Fibroblast of lung (primary cell): ENCODE measurements around the gene OBSCN. TPM values are rescaled to one million over a fixed set of nuclear protein-coding genes. Genes with fewer than 3 reads are reported as not detected.

Source experiments
- DNase-seq, 2 donors: peaks; one replicate each; pipeline versions ENCODE4 v3.0.0 to v3.0.0-alpha.2; 2010; ENCODE audit warnings: low read depth in 2 of 2
- H2AFZ ChIP-seq: 2 replicates; pipeline ENCODE4 v1.5.1; 2012; ENCODE audit warnings: low read length, control low read depth, inconsistent platforms
- H3K27ac ChIP-seq: 2 replicates; pipeline ENCODE4 v1.5.1; 2011; ENCODE audit warnings: low read length, control low read depth; ENCODE audit not compliant: insufficient read depth
- H3K27me3 ChIP-seq: 2 replicates; pipeline ENCODE4 v1.5.1; 2011; ENCODE audit warnings: mild to moderate bottlenecking, low read length; ENCODE audit not compliant: control insufficient read depth, insufficient read depth
- H3K36me3 ChIP-seq: 2 replicates; pipeline ENCODE4 v1.5.1; 2011; ENCODE audit warnings: low read length; ENCODE audit not compliant: control insufficient read depth, insufficient read depth
- H3K4me1 ChIP-seq: 2 replicates; pipeline ENCODE4 v1.5.1; 2011; ENCODE audit warnings: low read length; ENCODE audit not compliant: control insufficient read depth, insufficient read depth; ENCODE audit errors: extremely low read depth
- H3K4me2 ChIP-seq: 2 replicates; pipeline ENCODE4 v1.5.1; 2011; ENCODE audit warnings: low read length, control low read depth; ENCODE audit not compliant: insufficient read depth; ENCODE audit errors: extremely low read depth
- H3K4me3 ChIP-seq, 4 experiments: fragments of 200-600 bp in 1 of 4; sonication (generic) in 1 of 4; replicated peaks in 1 of 4; 2 replicates each; pipeline ENCODE4 v1.5.1; 2011 to 2016; ENCODE audit warnings: low read length in 4 of 4, low read depth in 3 of 4, mild to moderate bottlenecking in 3 of 4, control low read depth in 2 of 4, inconsistent platforms in 1 of 4, mixed read lengths in 1 of 4; ENCODE audit not compliant: insufficient read depth in 1 of 4; ENCODE audit errors: control extremely low read depth in 1 of 4
- H3K79me2 ChIP-seq: 2 replicates; pipeline ENCODE4 v1.5.1; 2012; ENCODE audit warnings: mild to moderate bottlenecking, low read length, inconsistent platforms; ENCODE audit not compliant: control insufficient read depth, insufficient read depth
- H3K9ac ChIP-seq: 2 replicates; pipeline ENCODE4 v1.5.1; 2011; ENCODE audit warnings: mild to moderate bottlenecking, low read length, control low read depth; ENCODE audit not compliant: insufficient read depth
- H3K9me3 ChIP-seq: 2 replicates; pipeline ENCODE4 v1.5.1; 2012; ENCODE audit warnings: low read depth, low read length; ENCODE audit not compliant: control insufficient read depth, insufficient read depth
- H4K20me1 ChIP-seq: 2 replicates; pipeline ENCODE4 v1.5.1; 2011; ENCODE audit warnings: low read length; ENCODE audit not compliant: control insufficient read depth, insufficient read depth; ENCODE audit errors: extremely low read depth
- EZH2 ChIP-seq: IDR thresholded peaks from 2 replicates; pipeline ENCODE4 v1.5.1; 2012; ENCODE audit warnings: low read length, control low read depth, mild to moderate bottlenecking; ENCODE audit errors: missing control alignments
- polyA plus RNA-seq, 2 donors: library from polyadenylated mRNA; depleted of rRNA in 1 of 2; stranded (reverse) in 1 of 2; unstranded in 1 of 2; fragments of >200 nt; gene quantifications; 2 replicates each; pipeline ENCODE4 v1.2.1, GENCODE V29; 2011 to 2012; ENCODE audit warnings: missing spikeins in 1 of 2
- total RNA-seq: library from RNA; depleted of rRNA; stranded (reverse); fragments of >200 nt; gene quantifications from 2 replicates; pipeline ENCODE4 v1.2.1, GENCODE V29; 2014
- TF ChIP-seq, protein P1 (sequence below), 2 donors: IDR thresholded peaks in 1 of 2; conservative IDR thresholded peaks in 1 of 2; 1 replicate in 1 of 2; 2 replicates in 1 of 2; pipeline ENCODE4 v1.5.1; 2011 to 2012; ENCODE audit warnings: low read length in 2 of 2, control low read depth in 1 of 2, inconsistent platforms in 1 of 2, low read depth in 1 of 2, mild to moderate bottlenecking in 1 of 2

OBSCN gene
- total and polyA plus RNA-seq, 2 donors (not counting 1 experiment from before 2014, with no cell fraction given): 0.87 to 16.8 TPM

DNA sequence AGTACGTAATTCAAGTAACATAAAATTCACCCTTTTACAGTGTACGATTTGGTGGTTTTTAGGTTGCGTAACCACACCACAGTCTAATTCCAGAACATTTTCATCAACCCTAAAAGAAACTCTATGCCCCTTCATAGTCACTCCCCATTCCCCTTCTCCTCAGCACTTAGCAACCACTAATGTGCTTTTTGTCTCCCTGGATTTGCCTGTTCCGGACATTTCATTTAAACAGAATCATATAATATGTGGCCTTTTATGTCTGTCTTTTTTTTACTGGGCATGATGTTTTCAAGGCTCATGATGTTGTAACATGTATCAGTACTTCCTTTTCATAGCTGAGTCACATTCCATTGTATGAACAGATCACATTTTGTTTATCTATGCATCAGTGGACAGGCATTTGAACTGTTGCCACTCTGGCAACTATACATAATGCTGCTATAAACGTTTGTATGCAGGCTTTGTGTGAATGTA, 20.8 kb downstream of the OBSCN start:
- Histone ChIP-seq H2AFZ (peak overlapping the region; percentile 29), H3K36me3 (no peaks in the 10 kb centered on the region), H3K27ac (peak overlapping the region; percentile 71), H3K9ac (no peak overlapping the region), H4K20me1 (no peaks in the 10 kb centered on the region), H3K9me3 (no peaks in the 10 kb centered on the region), H3K27me3 (no peaks in the 10 kb centered on the region), H3K4me1 (peaks cover 2% of the 10 kb centered on the region), H3K4me2 (no peak overlapping the region), H3K4me3 (no peak overlapping the region), H3K79me2 (no peaks in the 10 kb centered on the region)
- TF ChIP-seq, protein P1, sequence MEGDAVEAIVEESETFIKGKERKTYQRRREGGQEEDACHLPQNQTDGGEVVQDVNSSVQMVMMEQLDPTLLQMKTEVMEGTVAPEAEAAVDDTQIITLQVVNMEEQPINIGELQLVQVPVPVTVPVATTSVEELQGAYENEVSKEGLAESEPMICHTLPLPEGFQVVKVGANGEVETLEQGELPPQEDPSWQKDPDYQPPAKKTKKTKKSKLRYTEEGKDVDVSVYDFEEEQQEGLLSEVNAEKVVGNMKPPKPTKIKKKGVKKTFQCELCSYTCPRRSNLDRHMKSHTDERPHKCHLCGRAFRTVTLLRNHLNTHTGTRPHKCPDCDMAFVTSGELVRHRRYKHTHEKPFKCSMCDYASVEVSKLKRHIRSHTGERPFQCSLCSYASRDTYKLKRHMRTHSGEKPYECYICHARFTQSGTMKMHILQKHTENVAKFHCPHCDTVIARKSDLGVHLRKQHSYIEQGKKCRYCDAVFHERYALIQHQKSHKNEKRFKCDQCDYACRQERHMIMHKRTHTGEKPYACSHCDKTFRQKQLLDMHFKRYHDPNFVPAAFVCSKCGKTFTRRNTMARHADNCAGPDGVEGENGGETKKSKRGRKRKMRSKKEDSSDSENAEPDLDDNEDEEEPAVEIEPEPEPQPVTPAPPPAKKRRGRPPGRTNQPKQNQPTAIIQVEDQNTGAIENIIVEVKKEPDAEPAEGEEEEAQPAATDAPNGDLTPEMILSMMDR (conservative IDR thresholded peaks at IDR 0.05 in 1 of 2, IDR thresholded peaks at IDR 0.05 in 1 of 2; ENCODE audit: low read depth in 1 of 2, low read length in 2 of 2): no peak
- no peak for TF ChIP-seq EZH2
- DNase-seq: peak; percentile 84 to 94

DNA sequence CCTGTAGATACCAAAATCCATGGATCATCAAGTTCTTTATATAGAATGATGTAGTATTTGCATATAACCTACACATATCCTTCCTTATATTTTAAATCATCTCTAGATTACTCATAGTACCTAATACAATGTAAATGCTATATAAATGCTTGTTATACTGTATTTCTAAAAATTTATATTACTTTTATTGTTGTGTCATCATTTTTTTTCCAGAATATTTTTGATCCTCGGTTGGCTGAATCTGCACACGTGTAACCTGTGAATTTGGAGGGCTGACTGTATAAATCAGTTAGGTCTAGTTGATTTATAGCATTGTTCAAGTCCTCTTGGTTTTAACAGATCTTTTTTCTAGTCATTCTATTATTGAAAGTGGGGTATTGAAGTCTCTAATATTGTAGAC, 23.3 kb downstream of the OBSCN start:
- H2AFZ ChIP-seq: no peak overlapping the region
- no peaks in the 10 kb centered on the region for H4K20me1 ChIP-seq

GRCh38 chr1:228233136-228233535, 25.3 kb downstream of the OBSCN start:
- no peak overlapping the region for H3K9ac ChIP-seq
- TF ChIP-seq EZH2: no peak
- TF ChIP-seq, protein P1 (conservative IDR thresholded peaks at IDR 0.05 in 1 of 2, IDR thresholded peaks at IDR 0.05 in 1 of 2; ENCODE audit: low read depth in 1 of 2, low read length in 2 of 2): no peak
- H3K36me3 ChIP-seq: no peaks in the 10 kb centered on the region
- H3K4me1 ChIP-seq: no peaks in the 10 kb centered on the region
- H3K79me2 ChIP-seq: no peaks in the 10 kb centered on the region
- H2AFZ ChIP-seq: no peak overlapping the region
- DNase-seq: no peak
- H3K9me3 ChIP-seq: no peaks in the 10 kb centered on the region
- H3K4me2 ChIP-seq: no peak overlapping the region
- H3K27me3 ChIP-seq: no peaks in the 10 kb centered on the region
- no peak overlapping the region for H3K27ac ChIP-seq
- H4K20me1 ChIP-seq: no peaks in the 10 kb centered on the region
- H3K4me3 ChIP-seq: no peak overlapping the region

More for the DNA sequence above, 23.3 kb downstream of the OBSCN start:
- Histone ChIP-seq H3K9me3 (no peaks in the 10 kb centered on the region), H3K4me2 (no peak overlapping the region), H3K27me3 (no peaks in the 10 kb centered on the region), H3K4me3 (no peak overlapping the region), H3K79me2 (no peaks in the 10 kb centered on the region), H3K36me3 (no peaks in the 10 kb centered on the region), H3K9ac (no peak overlapping the region), H3K4me1 (peaks cover 2% of the 10 kb centered on the region), H3K27ac (no peak overlapping the region)
- TF ChIP-seq EZH2: no peak
- TF ChIP-seq, protein P1 (conservative IDR thresholded peaks at IDR 0.05 in 1 of 2, IDR thresholded peaks at IDR 0.05 in 1 of 2; ENCODE audit: low read depth in 1 of 2, low read length in 2 of 2): no peak
- DNase-seq: no peak
